ENCODE results near the gene BOLA2B. TPM values are rescaled to one million over a fixed set of nuclear protein-coding genes. Genes with fewer than 3 reads are reported as not detected.

Gene BOLA2B
- total RNA-seq, 2 experiments from 2014 or later: 210 to 238 TPM

GRCh38 chr16:30187971-30188561 lies 5.4 kb downstream of the BOLA2B start:
- Mint-ChIP-seq H3K36me3 (peaks cover 43% of the 10 kb centered on the region), H3K27ac (peak overlapping the region; percentile 79), H3K9me3 (ENCODE audit: low read depth) (no peaks in the 10 kb centered on the region), H3K4me3 (peak overlapping the region; percentile 100), H3K27me3 (no peaks in the 10 kb centered on the region), H3K4me1 (peaks cover 16% of the 10 kb centered on the region)
- DNase-seq: peak; percentile 44
- CTCF ChIA-PET: interaction anchor here (0.8 to 1.3 kb wide), 2 partner anchors 96 to 194 kb away, joined by 3 read pairs; partner anchors contain the start of genes SEPTIN1 and TBX6
- ATAC-seq: no peak

- H3K9me3 Mint-ChIP-seq (ENCODE audit: low read depth): no peaks in the 10 kb centered on the region
- no peaks in the 10 kb centered on the region for H3K27me3 Mint-ChIP-seq
- peaks cover 43% of the 10 kb centered on the region for H3K36me3 Mint-ChIP-seq
- peak overlapping the region; percentile 100 for H3K4me3 Mint-ChIP-seq
- ATAC-seq (no peak), DNase-seq (no peak)
- peak overlapping the region; percentile 100 for H3K27ac Mint-ChIP-seq
- peaks cover 18% of the 10 kb centered on the region for H3K4me1 Mint-ChIP-seq
- CTCF ChIA-PET: interaction anchor here (0.8 to 3.6 kb wide), 4 partner anchors 45 to 222 kb away, joined by 3 to 35 read pairs (median 6); partner anchors contain the start of genes SEPTIN1 and TBX6
These were observed 6.0 kb downstream of the BOLA2B start for GRCh38 chr16:30187556-30187865.

- CTCF ChIA-PET: interaction anchor here (0.8 to 3.6 kb wide), 8 partner anchors 44 to 222 kb away, joined by 3 to 35 read pairs (median 7); partner anchors contain the start of genes GDPD3, SEPTIN1, TBC1D10B and TBX6
- Mint-ChIP-seq H3K4me3 (peak overlapping the region; percentile 100), H3K27me3 (no peaks in the 10 kb centered on the region), H3K27ac (peak overlapping the region; percentile 100), H3K9me3 (ENCODE audit: low read depth) (no peaks in the 10 kb centered on the region), H3K36me3 (peaks cover 43% of the 10 kb centered on the region), H3K4me1 (peaks cover 24% of the 10 kb centered on the region)
- ATAC-seq (peak; percentile 14), DNase-seq (peak; percentile 94)
These were observed 6.5 kb downstream of the BOLA2B start for GRCh38 chr16:30186782-30187555.

- Mint-ChIP-seq H3K27ac (peak overlapping the region; percentile 100), H3K36me3 (peaks cover 43% of the 10 kb centered on the region), H3K27me3 (no peaks in the 10 kb centered on the region), H3K9me3 (ENCODE audit: low read depth) (no peaks in the 10 kb centered on the region), H3K4me1 (peaks cover 25% of the 10 kb centered on the region), H3K4me3 (peak overlapping the region; percentile 100)
- ATAC-seq: no peak
- DNase-seq: no peak
- CTCF ChIA-PET: interaction anchor here (1.0 to 3.6 kb wide), 9 partner anchors 26 to 223 kb away, joined by 3 to 35 read pairs (median 5); partner anchors contain the start of genes GDPD3, SEPTIN1, TBC1D10B and TBX6
These were observed 7.1 kb downstream of the BOLA2B start for GRCh38 chr16:30186444-30186781.

- ATAC-seq: peak; percentile 50
- H3K27me3 Mint-ChIP-seq: no peaks in the 10 kb centered on the region
- CTCF ChIA-PET: interaction anchor here (0.7 to 3.6 kb wide), 12 partner anchors 26 to 386 kb away, joined by 3 to 35 read pairs (median 4); partner anchors contain the start of genes ALDOA, GDPD3, SEPTIN1 and TBC1D10B
- peaks cover 43% of the 10 kb centered on the region for H3K36me3 Mint-ChIP-seq
- H3K9me3 Mint-ChIP-seq (ENCODE audit: low read depth): no peaks in the 10 kb centered on the region
- peak overlapping the region; percentile 100 for H3K4me3 Mint-ChIP-seq
- peaks cover 27% of the 10 kb centered on the region for H3K4me1 Mint-ChIP-seq
- peak overlapping the region; percentile 100 for H3K27ac Mint-ChIP-seq
- peak; percentile 97 for DNase-seq
These were observed 7.6 kb downstream of the BOLA2B start for GRCh38 chr16:30185683-30186421.

GRCh38 chr16:30184891-30185682 lies 8.4 kb downstream of the BOLA2B start:
- no peaks in the 10 kb centered on the region for H3K27me3 Mint-ChIP-seq
- H3K4me1 Mint-ChIP-seq: peaks cover 30% of the 10 kb centered on the region
- no peaks in the 10 kb centered on the region for H3K9me3 Mint-ChIP-seq (ENCODE audit: low read depth)
- H3K36me3 Mint-ChIP-seq: peaks cover 43% of the 10 kb centered on the region
- peak overlapping the region; percentile 100 for H3K27ac Mint-ChIP-seq
- DNase-seq (peak; percentile 75), ATAC-seq (peak; percentile 10)
- CTCF ChIA-PET: interaction anchor here (0.7 to 3.6 kb wide), 10 partner anchors 25 to 387 kb away, joined by 3 to 35 read pairs (median 4); partner anchors contain the start of genes ALDOA, GDPD3, SEPTIN1 and TBX6
- H3K4me3 Mint-ChIP-seq: peak overlapping the region; percentile 100

GRCh38 chr16:30184096-30184890 lies 9.2 kb downstream of the BOLA2B start:
- peak; percentile 95 for DNase-seq
- peak overlapping the region; percentile 100 for H3K27ac Mint-ChIP-seq
- H3K4me1 Mint-ChIP-seq: peaks cover 30% of the 10 kb centered on the region
- ATAC-seq: peak; percentile 2
- H3K36me3 Mint-ChIP-seq: peaks cover 43% of the 10 kb centered on the region
- peak overlapping the region; percentile 100 for H3K4me3 Mint-ChIP-seq
- CTCF ChIA-PET: interaction anchor here (1.1 to 3.6 kb wide), 4 partner anchors 42 to 225 kb away, joined by 4 to 35 read pairs (median 14); partner anchors contain the start of gene TBX6
- H3K27me3 Mint-ChIP-seq: no peaks in the 10 kb centered on the region
- no peaks in the 10 kb centered on the region for H3K9me3 Mint-ChIP-seq (ENCODE audit: low read depth)

GRCh38 chr16:30183233-30184095 lies 10.0 kb downstream of the BOLA2B start, which contains the start of gene CORO1A:
Gene CORO1A, plus strand, starts transcription at chr16:30183602. Its CDS starts 1,608 bp downstream, at chr16:30185210.
- peak within 1 kb of the TSS; percentile 100 for H3K4me3 Mint-ChIP-seq
- CTCF ChIA-PET: interaction anchor here (0.7 to 2.2 kb wide), 6 partner anchors 41 to 226 kb away, joined by 3 to 15 read pairs (median 4); partner anchors contain the start of genes ALDOA and TBX6
- H3K27me3 Mint-ChIP-seq: no peaks in the 10 kb centered on the region
- peaks cover 30% of the 10 kb centered on the region for H3K4me1 Mint-ChIP-seq
- peak; percentile 59 for ATAC-seq
- DNase-seq: peak; percentile 93
- peaks cover 43% of the 10 kb centered on the region for H3K36me3 Mint-ChIP-seq
- H3K9me3 Mint-ChIP-seq (ENCODE audit: low read depth): no peaks in the 10 kb centered on the region
- H3K27ac Mint-ChIP-seq: peak within 1 kb of the TSS; percentile 100

GRCh38 chr16:30180741-30181140 lies 12.7 kb downstream of the BOLA2B start:
- no peak for DNase-seq
- ATAC-seq: no peak
- peaks cover 19% of the 10 kb centered on the region for H3K36me3 Mint-ChIP-seq
- no peak overlapping the region for H3K27ac Mint-ChIP-seq
- CTCF ChIA-PET: interaction anchor here (1.0 to 1.6 kb wide), 3 partner anchors 38 to 69 kb away, joined by 3 to 7 read pairs (median 5); no protein-coding TSS in a partner anchor
- H3K4me3 Mint-ChIP-seq: no peak overlapping the region
- H3K27me3 Mint-ChIP-seq: no peaks in the 10 kb centered on the region
- H3K9me3 Mint-ChIP-seq (ENCODE audit: low read depth): no peaks in the 10 kb centered on the region
- peaks cover 14% of the 10 kb centered on the region for H3K4me1 Mint-ChIP-seq

- no peak for ATAC-seq
- Mint-ChIP-seq H3K4me3 (no peak overlapping the region), H3K4me1 (peaks cover 14% of the 10 kb centered on the region), H3K27ac (no peak overlapping the region), H3K36me3 (peaks cover 11% of the 10 kb centered on the region), H3K27me3 (no peaks in the 10 kb centered on the region), H3K9me3 (ENCODE audit: low read depth) (no peaks in the 10 kb centered on the region)
- CTCF ChIA-PET: interaction anchor here (1.0 to 1.4 kb wide), 4 partner anchors 37 to 68 kb away, joined by 3 to 5 read pairs (median 4); no protein-coding TSS in a partner anchor
- DNase-seq: no peak
These were observed 13.5 kb downstream of the BOLA2B start for GRCh38 chr16:30179931-30180330.

GRCh38 chr16:30179195-30179594 lies 14.3 kb downstream of the BOLA2B start:
- CTCF ChIA-PET: interaction anchor here (0.7 to 1.4 kb wide), 3 partner anchors 36 to 48 kb away, joined by 3 to 5 read pairs (median 3); no protein-coding TSS in a partner anchor
- no peaks in the 10 kb centered on the region for H3K27me3 Mint-ChIP-seq
- peaks cover 14% of the 10 kb centered on the region for H3K4me1 Mint-ChIP-seq
- no peaks in the 10 kb centered on the region for H3K9me3 Mint-ChIP-seq (ENCODE audit: low read depth)
- ATAC-seq: no peak
- H3K36me3 Mint-ChIP-seq: peaks cover 4% of the 10 kb centered on the region
- H3K27ac Mint-ChIP-seq: no peak overlapping the region
- H3K4me3 Mint-ChIP-seq: no peak overlapping the region
- DNase-seq: no peak

Measured in activated CD8-positive, alpha-beta memory T cell treated with anti-CD3 and anti-CD28 coated beads, Interleukin-2, amount 10 ng/mL, durations not matched to agents 7 days and 5 days (primary cell).